GM04503 (cell line): ENCODE data around the gene MALAT1.
"Not testable (repeated sequence)": the region's sequence is repeated elsewhere in the genome, so short reads cannot be mapped to it uniquely, and the experiment has no call there.

Experiments used
- DNase-seq: peaks from one replicate; pipeline ENCODE4 v3.0.0-alpha.2; 2012; ENCODE audit warnings: low read depth

The MALAT1 gene

DNA sequence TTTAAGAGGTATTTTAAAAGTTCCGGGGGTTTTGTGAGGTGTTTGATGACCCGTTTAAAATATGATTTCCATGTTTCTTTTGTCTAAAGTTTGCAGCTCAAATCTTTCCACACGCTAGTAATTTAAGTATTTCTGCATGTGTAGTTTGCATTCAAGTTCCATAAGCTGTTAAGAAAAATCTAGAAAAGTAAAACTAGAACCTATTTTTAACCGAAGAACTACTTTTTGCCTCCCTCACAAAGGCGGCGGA, 193 bp upstream of the MALAT1 start:
- no peak for DNase-seq

DNA sequence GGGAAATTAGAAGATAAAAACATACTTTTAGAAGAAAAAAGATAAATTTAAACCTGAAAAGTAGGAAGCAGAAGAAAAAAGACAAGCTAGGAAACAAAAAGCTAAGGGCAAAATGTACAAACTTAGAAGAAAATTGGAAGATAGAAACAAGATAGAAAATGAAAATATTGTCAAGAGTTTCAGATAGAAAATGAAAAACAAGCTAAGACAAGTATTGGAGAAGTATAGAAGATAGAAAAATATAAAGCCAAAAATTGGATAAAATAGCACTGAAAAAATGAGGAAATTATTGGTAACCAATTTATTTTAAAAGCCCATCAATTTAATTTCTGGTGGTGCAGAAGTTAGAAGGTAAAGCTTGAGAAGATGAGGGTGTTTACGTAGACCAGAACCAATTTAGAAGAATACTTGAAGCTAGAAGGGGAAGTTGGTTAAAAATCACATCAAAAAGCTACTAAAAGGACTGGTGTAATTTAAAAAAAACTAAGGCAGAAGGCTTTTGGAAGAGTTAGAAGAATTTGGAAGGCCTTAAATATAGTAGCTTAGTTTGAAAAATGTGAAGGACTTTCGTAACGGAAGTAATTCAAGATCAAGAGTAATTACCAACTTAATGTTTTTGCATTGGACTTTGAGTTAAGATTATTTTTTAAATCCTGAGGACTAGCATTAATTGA, 1.0 kb downstream of the MALAT1 start:
- DNase-seq: no peak

- DNase-seq: no peak
Observed at GRCh38 chr11:65500387-65501185, 1.7 kb downstream of the MALAT1 start.

GRCh38 chr11:65501186-65501471, 2.3 kb downstream of the MALAT1 start:
- DNase-seq: no peak

DNA sequence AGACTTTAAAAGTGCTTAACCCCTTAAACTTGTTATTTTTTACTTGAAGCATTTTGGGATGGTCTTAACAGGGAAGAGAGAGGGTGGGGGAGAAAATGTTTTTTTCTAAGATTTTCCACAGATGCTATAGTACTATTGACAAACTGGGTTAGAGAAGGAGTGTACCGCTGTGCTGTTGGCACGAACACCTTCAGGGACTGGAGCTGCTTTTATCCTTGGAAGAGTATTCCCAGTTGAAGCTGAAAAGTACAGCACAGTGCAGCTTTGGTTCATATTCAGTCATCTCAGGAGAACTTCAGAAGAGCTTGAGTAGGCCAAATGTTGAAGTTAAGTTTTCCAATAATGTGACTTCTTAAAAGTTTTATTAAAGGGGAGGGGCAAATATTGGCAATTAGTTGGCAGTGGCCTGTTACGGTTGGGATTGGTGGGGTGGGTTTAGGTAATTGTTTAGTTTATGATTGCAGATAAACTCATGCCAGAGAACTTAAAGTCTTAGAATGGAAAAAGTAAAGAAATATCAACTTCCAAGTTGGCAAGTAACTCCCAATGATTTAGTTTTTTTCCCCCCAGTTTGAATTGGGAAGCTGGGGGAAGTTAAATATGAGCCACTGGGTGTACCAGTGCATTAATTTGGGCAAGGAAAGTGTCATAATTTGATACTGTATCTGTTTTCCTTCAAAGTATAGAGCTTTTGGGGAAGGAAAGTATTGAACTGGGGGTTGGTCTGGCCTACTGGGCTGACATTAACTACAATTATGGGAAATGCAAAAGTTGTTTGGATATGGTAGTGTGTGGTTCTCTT, 2.8 kb downstream of the MALAT1 start:
- no peak for DNase-seq

DNA sequence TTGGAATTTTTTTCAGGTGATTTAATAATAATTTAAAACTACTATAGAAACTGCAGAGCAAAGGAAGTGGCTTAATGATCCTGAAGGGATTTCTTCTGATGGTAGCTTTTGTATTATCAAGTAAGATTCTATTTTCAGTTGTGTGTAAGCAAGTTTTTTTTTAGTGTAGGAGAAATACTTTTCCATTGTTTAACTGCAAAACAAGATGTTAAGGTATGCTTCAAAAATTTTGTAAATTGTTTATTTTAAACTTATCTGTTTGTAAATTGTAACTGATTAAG, 3.4 kb downstream of the MALAT1 start:
- DNase-seq: no peak

DNA sequence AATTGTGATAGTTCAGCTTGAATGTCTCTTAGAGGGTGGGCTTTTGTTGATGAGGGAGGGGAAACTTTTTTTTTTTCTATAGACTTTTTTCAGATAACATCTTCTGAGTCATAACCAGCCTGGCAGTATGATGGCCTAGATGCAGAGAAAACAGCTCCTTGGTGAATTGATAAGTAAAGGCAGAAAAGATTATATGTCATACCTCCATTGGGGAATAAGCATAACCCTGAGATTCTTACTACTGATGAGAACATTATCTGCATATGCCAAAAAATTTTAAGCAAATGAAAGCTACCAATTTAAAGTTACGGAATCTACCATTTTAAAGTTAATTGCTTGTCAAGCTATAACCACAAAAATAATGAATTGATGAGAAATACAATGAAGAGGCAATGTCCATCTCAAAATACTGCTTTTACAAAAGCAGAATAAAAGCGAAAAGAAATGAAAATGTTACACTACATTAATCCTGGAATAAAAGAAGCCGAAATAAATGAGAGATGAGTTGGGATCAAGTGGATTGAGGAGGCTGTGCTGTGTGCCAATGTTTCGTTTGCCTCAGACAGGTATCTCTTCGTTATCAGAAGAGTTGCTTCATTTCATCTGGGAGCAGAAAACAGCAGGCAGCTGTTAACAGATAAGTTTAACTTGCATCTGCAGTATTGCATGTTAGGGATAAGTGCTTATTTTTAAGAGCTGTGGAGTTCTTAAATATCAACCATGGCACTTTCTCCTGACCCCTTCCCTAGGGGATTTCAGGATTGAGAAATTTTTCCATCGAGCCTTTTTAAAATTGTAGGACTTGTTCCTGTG, 3.9 kb downstream of the MALAT1 start:
- no peak for DNase-seq

- no peak for DNase-seq
Observed at GRCh38 chr11:65503368-65503948, 4.6 kb downstream of the MALAT1 start.

- DNase-seq: no peak
Observed at GRCh38 chr11:65503949-65504673, 5.3 kb downstream of the MALAT1 start.

GRCh38 chr11:65504674-65505465, 6.0 kb downstream of the MALAT1 start:
- no peak for DNase-seq

DNA sequence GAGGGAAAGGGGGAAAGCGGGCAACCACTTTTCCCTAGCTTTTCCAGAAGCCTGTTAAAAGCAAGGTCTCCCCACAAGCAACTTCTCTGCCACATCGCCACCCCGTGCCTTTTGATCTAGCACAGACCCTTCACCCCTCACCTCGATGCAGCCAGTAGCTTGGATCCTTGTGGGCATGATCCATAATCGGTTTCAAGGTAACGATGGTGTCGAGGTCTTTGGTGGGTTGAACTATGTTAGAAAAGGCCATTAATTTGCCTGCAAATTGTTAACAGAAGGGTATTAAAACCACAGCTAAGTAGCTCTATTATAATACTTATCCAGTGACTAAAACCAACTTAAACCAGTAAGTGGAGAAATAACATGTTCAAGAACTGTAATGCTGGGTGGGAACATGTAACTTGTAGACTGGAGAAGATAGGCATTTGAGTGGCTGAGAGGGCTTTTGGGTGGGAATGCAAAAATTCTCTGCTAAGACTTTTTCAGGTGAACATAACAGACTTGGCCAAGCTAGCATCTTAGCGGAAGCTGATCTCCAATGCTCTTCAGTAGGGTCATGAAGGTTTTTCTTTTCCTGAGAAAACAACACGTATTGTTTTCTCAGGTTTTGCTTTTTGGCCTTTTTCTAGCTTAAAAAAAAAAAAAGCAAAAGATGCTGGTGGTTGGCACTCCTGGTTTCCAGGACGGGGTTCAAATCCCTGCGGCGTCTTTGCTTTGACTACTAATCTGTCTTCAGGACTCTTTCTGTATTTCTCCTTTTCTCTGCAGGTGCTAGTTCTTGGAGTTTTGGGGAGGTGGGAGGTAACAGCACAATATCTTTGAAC, 6.8 kb downstream of the MALAT1 start:
- DNase-seq: no peak

DNA sequence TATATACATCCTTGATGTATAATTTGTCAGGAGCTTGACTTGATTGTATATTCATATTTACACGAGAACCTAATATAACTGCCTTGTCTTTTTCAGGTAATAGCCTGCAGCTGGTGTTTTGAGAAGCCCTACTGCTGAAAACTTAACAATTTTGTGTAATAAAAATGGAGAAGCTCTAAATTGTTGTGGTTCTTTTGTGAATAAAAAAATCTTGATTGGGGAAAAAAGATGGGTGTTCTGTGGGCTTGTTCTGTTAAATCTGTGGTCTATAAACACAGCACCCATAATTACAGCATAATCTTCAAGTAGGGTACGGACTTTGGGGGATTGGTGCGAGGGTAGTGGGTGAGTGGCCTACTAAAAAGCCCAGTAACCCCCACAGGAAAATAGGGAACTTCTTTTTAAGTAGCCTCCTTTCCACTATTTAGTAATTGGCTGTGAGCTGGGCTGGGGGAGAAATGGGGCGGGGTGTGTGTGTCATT, 7.5 kb downstream of the MALAT1 start:
- DNase-seq: no peak

- no peak for DNase-seq
Observed at GRCh38 chr11:65506772-65507505, 8.1 kb downstream of the MALAT1 start.

DNA sequence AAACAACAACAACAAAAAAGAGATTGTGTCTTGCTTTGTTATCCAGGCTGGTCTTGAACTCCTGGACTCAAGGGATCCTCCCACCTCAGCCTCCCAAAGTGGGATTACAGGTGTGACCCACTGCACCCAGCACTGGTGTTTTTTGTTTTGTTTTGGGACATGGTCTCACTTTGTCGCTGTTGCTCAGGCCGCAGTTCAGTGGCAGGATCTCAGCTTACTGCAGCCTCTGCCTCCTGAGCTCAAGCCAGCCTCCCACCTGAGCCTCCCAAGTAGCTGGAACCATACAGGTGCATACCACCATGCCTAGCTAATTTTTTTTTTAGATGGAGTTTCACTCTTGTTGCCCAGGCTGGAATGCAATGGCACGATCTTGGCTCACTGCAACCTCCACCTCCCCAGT, 13.5 kb downstream of the MALAT1 start:
- DNase-seq: not testable (repeated sequence)

DNA sequence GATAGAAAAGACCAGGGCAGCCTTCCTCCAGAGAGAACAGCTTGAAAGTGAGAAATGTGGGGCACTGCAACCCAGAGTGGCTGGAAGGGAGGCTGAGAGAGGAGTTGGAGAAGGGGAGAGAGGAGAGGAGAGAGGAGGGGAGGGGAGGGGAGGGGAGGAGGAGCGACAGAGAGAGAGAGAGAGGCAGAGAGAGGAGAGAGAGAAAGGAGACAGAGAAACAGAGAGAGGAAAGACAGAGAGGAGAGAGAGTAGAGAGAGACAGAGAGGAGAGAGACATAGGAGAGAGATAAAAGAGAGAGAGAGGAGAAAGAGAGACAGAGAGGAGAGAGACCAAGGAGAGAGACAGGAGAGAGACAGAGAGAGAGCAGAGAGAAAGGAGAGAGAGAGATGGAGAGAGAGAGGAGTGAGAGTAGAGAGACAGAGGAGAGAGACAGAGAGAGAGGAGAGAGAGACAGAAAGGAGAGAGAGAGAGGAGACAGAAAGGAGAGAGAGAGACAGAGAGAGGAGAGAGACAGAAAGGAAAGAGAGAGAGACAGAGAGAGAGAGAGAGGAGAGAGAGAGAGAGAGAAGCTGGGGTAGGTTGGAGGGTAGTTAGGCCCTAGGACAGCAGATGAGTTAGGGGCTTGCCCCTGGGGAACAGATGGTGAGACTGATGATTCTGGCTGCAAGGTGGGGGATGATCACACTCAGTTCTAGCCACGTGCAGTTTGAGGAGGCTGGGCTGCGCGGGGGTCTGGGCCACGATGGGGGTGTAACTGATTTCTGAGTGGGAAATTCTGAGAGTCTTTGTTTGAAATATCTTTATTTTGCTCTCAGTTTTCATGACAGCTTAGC, 17.5 kb downstream of the MALAT1 start:
- DNase-seq: no peak

DNA sequence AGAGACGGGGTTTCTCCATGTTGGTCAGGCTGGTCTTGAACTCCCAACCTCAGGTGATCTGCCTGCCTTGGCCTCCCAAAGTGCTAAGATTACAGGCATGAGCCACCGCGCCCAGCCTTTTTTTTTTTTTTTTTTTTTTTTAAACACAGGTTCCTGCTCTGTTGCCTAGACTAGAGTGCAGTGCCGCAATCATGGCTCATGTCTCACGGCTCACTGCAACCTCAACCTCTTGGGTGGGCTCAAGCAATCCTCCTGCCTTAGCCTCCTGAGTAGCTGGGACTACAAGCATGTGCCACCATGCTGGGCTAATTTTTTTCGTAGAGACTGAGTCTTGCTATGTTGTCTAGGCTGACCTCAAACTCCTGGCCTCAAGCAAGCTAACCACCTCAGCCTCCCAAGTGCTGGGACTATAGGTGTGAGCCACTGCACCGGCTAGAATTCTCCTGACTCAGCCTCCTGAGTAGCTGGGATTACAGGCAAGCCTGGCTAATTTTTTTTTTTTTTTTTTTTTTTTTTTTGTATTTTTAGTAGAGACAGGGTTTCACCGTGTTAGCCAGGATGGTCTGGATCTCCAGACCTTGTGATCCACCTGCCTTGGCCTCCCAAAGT, 20.2 kb downstream of the MALAT1 start:
- DNase-seq: not testable (repeated sequence)

- DNase-seq: not testable (repeated sequence)
Observed at GRCh38 chr11:65521777-65522521, 23.1 kb downstream of the MALAT1 start.
